Amniotic epithelial cell (primary cell): ENCODE measurements around the gene YBX1.
"Not testable (repeated sequence)": the region's sequence is repeated elsewhere in the genome, so short reads cannot be mapped to it uniquely, and the experiment has no call there.

Experiments
- DNase-seq: peaks from one replicate; pipeline ENCODE4 v3.0.0-alpha.2; 2010; ENCODE audit warnings: low read depth

Gene YBX1

DNA sequence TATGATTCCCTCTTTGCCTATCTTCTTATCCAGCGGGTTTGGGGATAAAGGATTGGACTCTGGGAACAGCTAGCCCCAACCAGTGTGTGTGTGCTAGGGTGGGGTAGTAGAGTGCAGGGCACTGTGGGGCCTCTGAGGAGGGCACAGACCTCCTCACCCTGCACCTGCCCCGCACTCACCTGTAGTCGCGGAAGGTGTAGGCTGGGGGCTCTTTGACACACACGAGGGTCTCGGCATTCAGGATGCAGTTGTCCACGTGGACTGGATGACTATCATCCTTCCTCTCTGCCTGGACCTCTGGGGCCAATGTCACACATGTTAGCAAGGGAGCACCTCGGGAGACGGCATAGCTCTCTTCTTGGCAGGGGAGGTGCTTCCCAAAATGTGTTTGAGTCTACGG lies 65.8 kb downstream of the YBX1 start:
- DNase-seq, result no peak

DNA sequence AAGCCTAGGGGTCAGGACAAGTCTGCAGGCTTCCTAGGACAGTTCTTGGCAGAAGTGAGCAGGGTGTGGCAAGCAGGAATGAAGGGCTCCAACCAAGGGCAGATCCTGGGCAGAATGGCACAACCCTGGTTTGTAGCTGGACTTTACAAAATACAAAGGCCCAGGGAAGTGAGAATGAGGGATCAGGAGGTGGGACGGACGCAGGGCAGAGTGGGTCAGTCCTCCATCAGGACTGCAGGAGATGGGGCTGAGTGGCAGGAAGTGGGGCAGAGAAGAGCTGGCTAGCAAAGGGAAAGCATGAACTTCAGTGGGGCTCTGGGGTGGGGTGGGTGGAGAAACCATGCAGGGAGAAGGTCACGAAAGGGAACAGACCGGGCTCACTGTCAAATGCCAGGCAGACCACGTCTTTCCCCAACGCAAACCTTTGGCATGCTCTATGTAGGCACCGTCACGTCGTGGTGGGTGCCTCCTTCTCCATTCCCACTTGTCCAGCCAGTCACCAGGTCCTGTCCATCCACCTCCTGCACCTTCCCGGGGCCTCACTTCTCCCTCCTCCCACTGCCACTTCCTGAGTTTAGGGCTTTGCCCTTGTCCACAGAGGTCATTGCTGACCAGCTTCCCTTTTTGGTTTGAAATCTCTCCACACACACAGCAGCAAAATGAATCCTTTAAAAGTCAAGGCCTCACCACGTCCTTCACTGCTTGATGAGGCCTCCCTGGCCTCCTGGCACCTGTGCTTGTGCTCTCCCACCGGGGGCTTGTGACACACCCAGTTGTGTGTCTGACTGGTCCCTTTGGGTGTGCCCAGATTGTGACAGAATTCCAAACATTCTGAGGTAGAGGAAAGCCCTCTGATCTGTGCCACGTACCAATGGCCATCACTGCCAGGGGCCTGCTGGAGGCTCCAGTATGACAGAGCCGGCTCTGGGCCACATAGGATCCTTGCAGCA lies 66.5 kb downstream of the YBX1 start:
- no peak for DNase-seq

DNA sequence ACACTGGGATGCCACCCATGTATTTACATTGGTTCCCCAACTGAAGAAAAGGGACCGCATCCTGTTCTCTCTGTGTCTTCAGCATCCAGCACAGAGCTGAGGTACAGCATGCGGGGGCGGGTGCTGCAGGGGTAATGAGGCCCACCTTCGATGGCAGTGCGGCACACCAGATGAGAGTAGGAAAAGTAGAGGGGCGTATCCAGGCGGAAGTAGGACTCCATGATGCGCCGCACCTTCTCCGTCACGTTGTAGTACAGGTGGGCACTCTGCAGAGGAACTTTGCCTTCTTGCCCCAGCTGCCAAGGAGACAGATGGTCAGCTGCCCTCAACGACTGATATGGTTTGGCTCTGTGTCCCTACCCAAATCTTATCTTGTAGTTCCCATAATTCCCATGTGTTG lies 67.8 kb downstream of the YBX1 start:
- DNase-seq, result no peak

- DNase-seq, result not testable (repeated sequence)
Measured at GRCh38 chr1:42751511-42752070, 69.4 kb downstream of the YBX1 start.

GRCh38 chr1:42752284-42752683 lies 70.1 kb downstream of the YBX1 start:
- no peak for DNase-seq

DNA sequence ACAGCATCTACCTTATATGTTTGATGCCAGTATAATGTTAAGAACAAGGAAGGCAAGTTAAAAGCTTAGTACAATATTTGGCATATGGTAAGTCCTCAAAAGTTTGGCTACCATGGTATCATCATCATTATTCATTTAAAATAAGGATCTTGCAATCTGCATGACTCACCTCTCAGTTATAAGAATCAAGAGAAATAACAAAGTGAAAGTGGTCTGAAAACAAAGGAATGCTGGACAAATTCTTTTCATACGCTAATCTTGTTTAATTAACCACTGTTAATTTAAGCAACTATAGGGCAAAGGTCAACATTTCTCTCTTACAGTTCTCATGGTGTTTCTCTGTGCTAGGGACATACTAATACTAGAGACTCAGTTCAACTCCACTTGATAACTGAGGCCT lies 70.9 kb downstream of the YBX1 start:
- peak; percentile 77 for DNase-seq
